ENCODE results near the gene PTPRK. TPM values are rescaled to one million over a fixed set of nuclear protein-coding genes. Genes with fewer than 3 reads are reported as not detected.

Gene PTPRK
- total RNA-seq, 5 donors from 2014 or later (not counting 1 experiment from before 2014, with no cell fraction given): 2.1 to 11.1 (median 7.3) TPM

- ATAC-seq (replicated peaks in 1 of 4) (no peak), DNase-seq (no peak)
- H3K27me3 Mint-ChIP-seq: peaks cover 18 to 61% of the 10 kb centered on the region in 2 donors
- POLR2A ChIA-PET: interaction anchor here in 1 of 2 donors (0.5 kb wide), 1 partner anchor 663 kb away, joined by 3 read pairs; no protein-coding TSS in a partner anchor
- peaks cover 0 to 23% of the 10 kb centered on the region in 2 experiments for H3K27me3 ChIP-seq (replicated peaks in 1 of 2; ENCODE audit: control insufficient read depth in 2 of 2, extremely low read depth in 1 of 2, insufficient read depth in 2 of 2, low read length in 1 of 2)
- CTCF ChIA-PET: no interaction called here
- peak overlapping the region; percentile 78 to 93 for H3K4me3 ChIP-seq (ENCODE audit: control insufficient read depth in 1 of 2, extremely low read depth in 1 of 2, low read length in 1 of 2)
- H3K36me3 ChIP-seq (ENCODE audit: control insufficient read depth in 2 of 2, extremely low read depth in 1 of 2, insufficient read depth in 1 of 2, low read length in 1 of 2): no peaks in the 10 kb centered on the region
- H3K27ac ChIP-seq (ENCODE audit: low read length): no peak overlapping the region
- peaks cover 2 to 24% of the 10 kb centered on the region in 2 experiments for H3K4me1 ChIP-seq (ENCODE audit: control insufficient read depth in 1 of 2, extremely low read depth in 1 of 2, insufficient read depth in 2 of 2, low read length in 2 of 2)
- H3K9me3 Mint-ChIP-seq: no peaks in the 10 kb centered on the region
- 19% methylated on average over 9 of the region's 21 CpGs for WGBS (ENCODE audit: insufficient coverage)
- H3K4me3 Mint-ChIP-seq: peak overlapping the region; percentile 87 to 97 (median 90)
- no peaks in the 10 kb centered on the region for H3K9me3 ChIP-seq
- no peak overlapping the region for H3K27ac Mint-ChIP-seq
- H3K4me1 Mint-ChIP-seq: peaks cover 22 to 23% (median 23%) of the 10 kb centered on the region in 3 donors
- H3K36me3 Mint-ChIP-seq: no peaks in the 10 kb centered on the region
Measured at GRCh38 chr6:128518434-128519131, 1.8 kb downstream of the PTPRK start.

- Mint-ChIP-seq H3K4me1 (peaks cover 22 to 23% (median 23%) of the 10 kb centered on the region in 3 donors), H3K27ac (no peak overlapping the region), H3K27me3 (peaks cover 15 to 56% of the 10 kb centered on the region in 2 donors), H3K9me3 (no peaks in the 10 kb centered on the region), H3K36me3 (no peaks in the 10 kb centered on the region), H3K4me3 (peak overlapping the region in 1 of 3 donors; percentile 20)
- Histone ChIP-seq H3K4me3 (ENCODE audit: control insufficient read depth in 1 of 2, extremely low read depth in 1 of 2, low read length in 1 of 2) (no peak overlapping the region), H3K27me3 (replicated peaks in 1 of 2; ENCODE audit: control insufficient read depth in 2 of 2, extremely low read depth in 1 of 2, insufficient read depth in 2 of 2, low read length in 1 of 2) (peaks cover 0 to 23% of the 10 kb centered on the region in 2 experiments), H3K36me3 (ENCODE audit: control insufficient read depth in 2 of 2, extremely low read depth in 1 of 2, insufficient read depth in 1 of 2, low read length in 1 of 2) (no peaks in the 10 kb centered on the region), H3K27ac (ENCODE audit: low read length) (no peak overlapping the region), H3K9me3 (no peaks in the 10 kb centered on the region), H3K4me1 (ENCODE audit: control insufficient read depth in 1 of 2, extremely low read depth in 1 of 2, insufficient read depth in 2 of 2, low read length in 2 of 2) (peaks cover 2 to 24% of the 10 kb centered on the region in 2 experiments)
- ATAC-seq (replicated peaks in 1 of 4) (no peak), DNase-seq (no peak)
- ChIA-PET POLR2A (interaction anchor here in 1 of 2 donors (0.5 kb wide), 1 partner anchor 578 kb away, joined by 7 read pairs; no protein-coding TSS in a partner anchor), CTCF (interaction anchor here (0.6 to 1.9 kb wide), 3 partner anchors 661 to 780 kb away, joined by 3 to 7 read pairs (median 5); no protein-coding TSS in a partner anchor)
- no CpG with 5 or more reads among the region's 2 CpGs for WGBS (ENCODE audit: insufficient coverage)
Measured at GRCh38 chr6:128517124-128517523, 3.3 kb downstream of the PTPRK start.

GRCh38 chr6:128516514-128516898 is 3.9 kb downstream of the PTPRK start:
- POLR2A ChIA-PET: interaction anchor here (0.5 to 1.3 kb wide), 3 partner anchors 577 to 731 kb away, joined by 3 to 7 read pairs (median 3); no protein-coding TSS in a partner anchor
- Mint-ChIP-seq H3K4me1 (peaks cover 22 to 23% (median 23%) of the 10 kb centered on the region in 3 donors), H3K27ac (no peak overlapping the region), H3K4me3 (no peak overlapping the region), H3K36me3 (no peaks in the 10 kb centered on the region), H3K9me3 (no peaks in the 10 kb centered on the region), H3K27me3 (peaks cover 14 to 51% of the 10 kb centered on the region in 2 donors)
- peaks cover 2 to 24% of the 10 kb centered on the region in 2 experiments for H3K4me1 ChIP-seq (ENCODE audit: control insufficient read depth in 1 of 2, extremely low read depth in 1 of 2, insufficient read depth in 2 of 2, low read length in 2 of 2)
- H3K9me3 ChIP-seq: no peaks in the 10 kb centered on the region
- no peak overlapping the region for H3K4me3 ChIP-seq (ENCODE audit: control insufficient read depth in 1 of 2, extremely low read depth in 1 of 2, low read length in 1 of 2)
- CTCF ChIA-PET: interaction anchor here (0.6 to 1.9 kb wide), 7 partner anchors 13 to 1796 kb away, joined by 3 to 7 read pairs (median 3); no protein-coding TSS in a partner anchor
- peak in 1 of 35 experiments; percentile 28 for DNase-seq
- WGBS (ENCODE audit: insufficient coverage): 33% methylated on average over 1 of the region's 1 CpG
- H3K27ac ChIP-seq (ENCODE audit: low read length): no peak overlapping the region
- ATAC-seq (replicated peaks in 1 of 4): no peak
- H3K36me3 ChIP-seq (ENCODE audit: control insufficient read depth in 2 of 2, extremely low read depth in 1 of 2, insufficient read depth in 1 of 2, low read length in 1 of 2): no peaks in the 10 kb centered on the region
- H3K27me3 ChIP-seq (replicated peaks in 1 of 2; ENCODE audit: control insufficient read depth in 2 of 2, extremely low read depth in 1 of 2, insufficient read depth in 2 of 2, low read length in 1 of 2): peaks cover 0 to 23% of the 10 kb centered on the region in 2 experiments

- no peaks in the 10 kb centered on the region for H3K36me3 ChIP-seq (ENCODE audit: control insufficient read depth in 2 of 2, extremely low read depth in 1 of 2, insufficient read depth in 1 of 2, low read length in 1 of 2)
- H3K9me3 ChIP-seq: no peaks in the 10 kb centered on the region
- Mint-ChIP-seq H3K36me3 (no peaks in the 10 kb centered on the region), H3K9me3 (no peaks in the 10 kb centered on the region), H3K4me3 (no peak overlapping the region), H3K4me1 (peaks cover 17 to 18% (median 18%) of the 10 kb centered on the region in 3 donors), H3K27me3 (peaks cover 20 to 51% of the 10 kb centered on the region in 2 donors), H3K27ac (no peak overlapping the region)
- H3K27me3 ChIP-seq (replicated peaks in 1 of 2; ENCODE audit: control insufficient read depth in 2 of 2, extremely low read depth in 1 of 2, insufficient read depth in 2 of 2, low read length in 1 of 2): peaks cover 0 to 20% of the 10 kb centered on the region in 2 experiments
- POLR2A ChIA-PET: interaction anchor here (0.6 to 1.3 kb wide), 2 partner anchors 599 to 732 kb away, joined by 3 read pairs; no protein-coding TSS in a partner anchor
- WGBS (ENCODE audit: insufficient coverage): 83% methylated on average over 1 of the region's 6 CpGs
- no peak overlapping the region for H3K4me3 ChIP-seq (ENCODE audit: control insufficient read depth in 1 of 2, extremely low read depth in 1 of 2, low read length in 1 of 2)
- no peak overlapping the region for H3K27ac ChIP-seq (ENCODE audit: low read length)
- ATAC-seq (replicated peaks in 1 of 4) (no peak), DNase-seq (no peak)
- peaks cover 2 to 20% of the 10 kb centered on the region in 2 experiments for H3K4me1 ChIP-seq (ENCODE audit: control insufficient read depth in 1 of 2, extremely low read depth in 1 of 2, insufficient read depth in 2 of 2, low read length in 2 of 2)
- CTCF ChIA-PET: interaction anchor here (0.6 to 1.9 kb wide), 5 partner anchors 13 to 1797 kb away, joined by 3 to 7 read pairs (median 3); no protein-coding TSS in a partner anchor
Measured at GRCh38 chr6:128515550-128516513, 4.6 kb downstream of the PTPRK start.

GRCh38 chr6:128513878-128514277 is 6.5 kb downstream of the PTPRK start:
- ChIA-PET POLR2A (no interaction called here), CTCF (interaction anchor here (0.6 to 0.9 kb wide), 5 partner anchors 9 to 1571 kb away, joined by 3 to 4 read pairs (median 4); no protein-coding TSS in a partner anchor)
- Mint-ChIP-seq H3K9me3 (no peaks in the 10 kb centered on the region), H3K27me3 (peaks cover 17 to 40% of the 10 kb centered on the region in 2 donors), H3K4me3 (no peak overlapping the region), H3K4me1 (peaks cover 5 to 8% (median 6%) of the 10 kb centered on the region in 3 donors), H3K27ac (no peak overlapping the region), H3K36me3 (no peaks in the 10 kb centered on the region)
- Histone ChIP-seq H3K36me3 (ENCODE audit: control insufficient read depth in 2 of 2, extremely low read depth in 1 of 2, insufficient read depth in 1 of 2, low read length in 1 of 2) (no peaks in the 10 kb centered on the region), H3K27ac (ENCODE audit: low read length) (no peak overlapping the region), H3K4me1 (ENCODE audit: control insufficient read depth in 1 of 2, extremely low read depth in 1 of 2, insufficient read depth in 2 of 2, low read length in 2 of 2) (peaks cover 2 to 3% of the 10 kb centered on the region in 2 experiments), H3K4me3 (ENCODE audit: control insufficient read depth in 1 of 2, extremely low read depth in 1 of 2, low read length in 1 of 2) (no peak overlapping the region), H3K9me3 (no peaks in the 10 kb centered on the region), H3K27me3 (replicated peaks in 1 of 2; ENCODE audit: control insufficient read depth in 2 of 2, extremely low read depth in 1 of 2, insufficient read depth in 2 of 2, low read length in 1 of 2) (peaks cover 0 to 4% of the 10 kb centered on the region in 2 experiments)
- ATAC-seq (replicated peaks in 1 of 4) (no peak), DNase-seq (no peak)
- WGBS (ENCODE audit: insufficient coverage): no CpG with 5 or more reads among the region's 3 CpGs
